Measurements from ENCODE around the gene FAM163A.
A peak's percentile ranks its signal among the peaks of the same experiment; 100 is the strongest.
"Not testable (repeated sequence)": the region's sequence is repeated elsewhere in the genome, so short reads cannot be mapped to it uniquely, and the experiment has no call there.

The FAM163A gene

GRCh38 chr1:179794669-179795068 lies 51.6 kb downstream of the FAM163A start:
- no peak for DNase-seq

- DNase-seq, result no peak
These were observed 55.2 kb downstream of the FAM163A start for GRCh38 chr1:179798213-179798863.

- no peak for DNase-seq
These were observed 55.9 kb downstream of the FAM163A start for GRCh38 chr1:179798864-179799516.

- DNase-seq, result no peak
These were observed 57.4 kb downstream of the FAM163A start for GRCh38 chr1:179800481-179800880.

GRCh38 chr1:179803104-179803503 lies 60.0 kb downstream of the FAM163A start:
- DNase-seq, result no peak

GRCh38 chr1:179803918-179804317 lies 60.8 kb downstream of the FAM163A start:
- no peak for DNase-seq

- not testable (repeated sequence) for DNase-seq
These were observed 61.3 kb downstream of the FAM163A start for GRCh38 chr1:179804417-179804816.

GRCh38 chr1:179805291-179806195 lies 62.5 kb downstream of the FAM163A start:
- DNase-seq, result no peak

- DNase-seq, result no peak
These were observed 63.2 kb downstream of the FAM163A start for GRCh38 chr1:179806333-179806732.

GRCh38 chr1:179807291-179807690 lies 64.2 kb downstream of the FAM163A start:
- no peak for DNase-seq

GRCh38 chr1:179807691-179808485 lies 64.8 kb downstream of the FAM163A start:
- DNase-seq, result no peak

- no peak for DNase-seq
These were observed 65.4 kb downstream of the FAM163A start for GRCh38 chr1:179808503-179808902.

GRCh38 chr1:179809506-179810366 lies 66.6 kb downstream of the FAM163A start:
- DNase-seq, result peak; percentile 70 to 78

- DNase-seq, result no peak
These were observed 67.2 kb downstream of the FAM163A start for GRCh38 chr1:179810367-179810715.

GRCh38 chr1:179812501-179813292 lies 69.6 kb downstream of the FAM163A start:
- no peak for DNase-seq

GRCh38 chr1:179813626-179814545 lies 70.8 kb downstream of the FAM163A start:
- no peak for DNase-seq

- DNase-seq, result no peak
These were observed 71.4 kb downstream of the FAM163A start for GRCh38 chr1:179814546-179814838.

GRCh38 chr1:179815641-179816040 lies 72.5 kb downstream of the FAM163A start:
- DNase-seq, result no peak

- DNase-seq, result no peak
These were observed 73.3 kb downstream of the FAM163A start for GRCh38 chr1:179816196-179816960.
